OCI-LY7 (cell line): Measurements from ENCODE around the gene PDE9A. TPM values are rescaled to one million over a fixed set of nuclear protein-coding genes. Genes with fewer than 3 reads are reported as not detected.
"Not testable (repeated sequence)": the region's sequence is repeated elsewhere in the genome, so short reads cannot be mapped to it uniquely, and the experiment has no call there.

Experiments
- BruUV-seq: library from RNA; stranded (reverse); fragments of 400-500 nt; replicated peaks from 2 replicates; lab custom pipeline; 2021; lab: Mats Ljungman, UMichigan
- CTCF ChIA-PET: fragments of 300-600 bp; sonication (Branson Sonifier 250); formaldehyde crosslinking; loops from one replicate; lab custom pipeline; 2022; ENCODE audit warnings: antibody characterized with exemption; ENCODE audit not compliant: unreplicated experiment; lab: Charles Lee
- POLR2A ChIA-PET: fragments of 300-600 bp; sonication (Branson Sonifier 250); formaldehyde crosslinking; loops from one replicate; lab custom pipeline; 2022; ENCODE audit warnings: antibody characterized with exemption; lab: Charles Lee
- DNase-seq: peaks from one replicate; pipeline ENCODE4 v3.0.0-alpha.2; 2015; ENCODE audit warnings: low spot score
- H2AFZ ChIP-seq: fragments of 200-600 bp; sonication (generic), shearing (Covaris generic); 2 replicates; pipeline ENCODE4 v1.6.1; 2014; ENCODE audit warnings: mild to moderate bottlenecking, antibody characterized with exemption, low read length, moderate library complexity
- H3K27ac ChIP-seq: fragments of 200-600 bp; sonication (generic); 2 replicates; pipeline ENCODE4 v1.5.1; 2014; ENCODE audit warnings: mixed run types, low read depth, mild to moderate bottlenecking, moderate library complexity, low read length, inconsistent platforms; ENCODE audit not compliant: poor library complexity, severe bottlenecking
- H3K36me3 ChIP-seq: fragments of 200-600 bp; sonication (generic); 2 replicates; pipeline ENCODE4 v1.6.1; 2014; ENCODE audit warnings: mild to moderate bottlenecking, antibody characterized with exemption, low read length, moderate library complexity, mixed read lengths; ENCODE audit not compliant: insufficient read depth
- H3K4me1 ChIP-seq: fragments of 200-600 bp; sonication (generic); 2 replicates; pipeline ENCODE4 v1.5.1; 2014; ENCODE audit warnings: mild to moderate bottlenecking, low read length; ENCODE audit not compliant: insufficient read depth, poor library complexity, severe bottlenecking
- H3K4me2 ChIP-seq: fragments of 200-600 bp; sonication (generic); 2 replicates; pipeline ENCODE4 v1.6.1; 2014; ENCODE audit warnings: mild to moderate bottlenecking, low read length
- H3K4me3 ChIP-seq: fragments of 200-600 bp; sonication (generic); 2 replicates; pipeline ENCODE4 v1.5.1; 2014; ENCODE audit warnings: mild to moderate bottlenecking, low read depth, low read length; ENCODE audit not compliant: poor library complexity, severe bottlenecking
- H3K79me2 ChIP-seq: fragments of 200-600 bp; sonication (generic); 2 replicates; pipeline ENCODE4 v1.6.1; 2016; ENCODE audit warnings: low read depth, mild to moderate bottlenecking, low read length, moderate library complexity, mixed read lengths; ENCODE audit not compliant: insufficient read depth
- H3K9me2 ChIP-seq: fragments of 200-600 bp; sonication (generic); 2 replicates; pipeline ENCODE4 v1.6.1; 2016; ENCODE audit warnings: mild to moderate bottlenecking, low read length, mixed read lengths; ENCODE audit not compliant: insufficient read depth
- H3K9me3 ChIP-seq: fragments of 200-600 bp; sonication (generic); 2 replicates; pipeline ENCODE4 v1.6.1; 2014; ENCODE audit warnings: mild to moderate bottlenecking, mixed run types, low read length, mixed read lengths
- H4K20me1 ChIP-seq: fragments of 200-600 bp; sonication (generic); 2 replicates; pipeline ENCODE4 v1.6.1; 2014; ENCODE audit warnings: mild to moderate bottlenecking, antibody characterized with exemption, low read length, moderate library complexity, mixed read lengths; ENCODE audit not compliant: insufficient read depth
- EZH2phosphoT487 ChIP-seq: fragments of 200-600 bp; sonication (generic); IDR thresholded peaks from 2 replicates; pipeline ENCODE4 v1.6.1; 2018; ENCODE audit warnings: low read depth, borderline replicate concordance, mild to moderate bottlenecking, mixed run types, antibody characterized with exemption, low read length, moderate library complexity, mixed read lengths
- intact Hi-C: fragments of 100-400 bp; cut with micrococcal nuclease; formaldehyde crosslinking; loops from one replicate; pipeline ENCODE4 v1.10.0; 2022; ENCODE audit not compliant: unreplicated experiment
- total RNA-seq, 2 experiments: library from RNA; depleted of rRNA in 1 of 2; stranded (reverse); fragments of >200 nt in 1 of 2; shearing (Covaris generic) in 1 of 2; gene quantifications; 2 replicates each; pipeline ENCODE4 v1.2.3, GENCODE V29; 2014 to 2022
- TF ChIP-seq, protein P1 (sequence below): fragments of 200-600 bp; sonication (generic); conservative IDR thresholded peaks from 2 replicates; pipeline ENCODE4 v1.5.1; 2014; ENCODE audit warnings: mild to moderate bottlenecking, antibody characterized with exemption, low read length, moderate library complexity, mixed read lengths

Gene PDE9A
- total RNA-seq, 2 experiments from 2014 or later: 11.4 to 22.4 TPM

- TF ChIP-seq, protein P1, sequence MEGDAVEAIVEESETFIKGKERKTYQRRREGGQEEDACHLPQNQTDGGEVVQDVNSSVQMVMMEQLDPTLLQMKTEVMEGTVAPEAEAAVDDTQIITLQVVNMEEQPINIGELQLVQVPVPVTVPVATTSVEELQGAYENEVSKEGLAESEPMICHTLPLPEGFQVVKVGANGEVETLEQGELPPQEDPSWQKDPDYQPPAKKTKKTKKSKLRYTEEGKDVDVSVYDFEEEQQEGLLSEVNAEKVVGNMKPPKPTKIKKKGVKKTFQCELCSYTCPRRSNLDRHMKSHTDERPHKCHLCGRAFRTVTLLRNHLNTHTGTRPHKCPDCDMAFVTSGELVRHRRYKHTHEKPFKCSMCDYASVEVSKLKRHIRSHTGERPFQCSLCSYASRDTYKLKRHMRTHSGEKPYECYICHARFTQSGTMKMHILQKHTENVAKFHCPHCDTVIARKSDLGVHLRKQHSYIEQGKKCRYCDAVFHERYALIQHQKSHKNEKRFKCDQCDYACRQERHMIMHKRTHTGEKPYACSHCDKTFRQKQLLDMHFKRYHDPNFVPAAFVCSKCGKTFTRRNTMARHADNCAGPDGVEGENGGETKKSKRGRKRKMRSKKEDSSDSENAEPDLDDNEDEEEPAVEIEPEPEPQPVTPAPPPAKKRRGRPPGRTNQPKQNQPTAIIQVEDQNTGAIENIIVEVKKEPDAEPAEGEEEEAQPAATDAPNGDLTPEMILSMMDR: no peak
- no peak for TF ChIP-seq EZH2phosphoT487
- intact Hi-C loops: no loop called here
- ChIA-PET POLR2A (no interaction called here), CTCF (interaction anchor here (0.6 kb wide), 1 partner anchor 217 kb away, joined by 3 read pairs; no protein-coding TSS in a partner anchor)
- no peak overlapping the region for H3K4me3 ChIP-seq
- H3K9me3 ChIP-seq: no peaks in the 10 kb centered on the region
- no peaks in the 10 kb centered on the region for H3K4me1 ChIP-seq
- no peaks in the 10 kb centered on the region for H3K79me2 ChIP-seq
- H3K4me2 ChIP-seq: no peak overlapping the region
- no peak for DNase-seq
- no peaks in the 10 kb centered on the region for H3K9me2 ChIP-seq
- no peaks in the 10 kb centered on the region for H4K20me1 ChIP-seq
- H3K36me3 ChIP-seq: no peaks in the 10 kb centered on the region
- BruUV-seq: no TSS peak
- H3K27ac ChIP-seq: no peak overlapping the region
- H2AFZ ChIP-seq: no peak overlapping the region
Observed at GRCh38 chr21:42626171-42626570, 27.2 kb upstream of the PDE9A start.

GRCh38 chr21:42627527-42628289 is 25.7 kb upstream of the PDE9A start:
- no peak overlapping the region for H2AFZ ChIP-seq
- ChIA-PET CTCF (no interaction called here), POLR2A (no interaction called here)
- intact Hi-C loops: no loop called here
- H3K79me2 ChIP-seq: no peaks in the 10 kb centered on the region
- H3K4me1 ChIP-seq: no peaks in the 10 kb centered on the region
- H4K20me1 ChIP-seq: no peaks in the 10 kb centered on the region
- no peaks in the 10 kb centered on the region for H3K9me2 ChIP-seq
- no TSS peak for BruUV-seq
- H3K9me3 ChIP-seq: no peaks in the 10 kb centered on the region
- H3K4me2 ChIP-seq: no peak overlapping the region
- DNase-seq: no peak
- no peak overlapping the region for H3K27ac ChIP-seq
- TF ChIP-seq, protein P1: no peak
- no peak for TF ChIP-seq EZH2phosphoT487
- H3K36me3 ChIP-seq: no peaks in the 10 kb centered on the region
- H3K4me3 ChIP-seq: no peak overlapping the region

DNA sequence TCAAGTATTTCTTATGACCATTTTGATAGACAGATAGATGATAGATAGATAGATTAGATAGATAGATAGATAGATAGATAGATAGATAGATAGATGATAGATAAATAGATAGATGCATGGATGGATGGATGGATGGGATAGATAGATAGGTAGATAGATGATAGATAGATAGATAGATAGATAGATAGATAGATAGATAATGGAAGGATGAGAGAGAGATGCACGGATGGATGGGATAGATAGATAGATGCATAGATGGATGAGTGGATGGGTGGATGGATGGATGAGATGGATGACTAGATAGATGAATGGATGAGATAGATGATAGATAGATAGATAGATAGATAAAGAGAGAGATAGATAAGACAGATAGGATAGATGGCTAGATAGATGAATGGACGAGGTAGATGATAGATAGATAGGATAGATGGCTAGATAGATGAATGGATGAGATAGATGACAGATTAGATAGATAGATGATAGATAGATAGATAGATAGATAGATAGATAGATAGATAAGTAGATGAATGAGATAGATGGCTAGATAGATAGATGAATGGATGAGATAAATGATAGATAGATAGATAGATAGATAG is 24.9 kb upstream of the PDE9A start:
- intact Hi-C loops, H3K9me3 ChIP-seq, H3K36me3 ChIP-seq, H3K79me2 ChIP-seq, H3K4me2 ChIP-seq, DNase-seq, H3K27ac ChIP-seq, POLR2A ChIA-PET, BruUV-seq, H2AFZ ChIP-seq, H3K4me1 ChIP-seq, H3K9me2 ChIP-seq, H3K4me3 ChIP-seq, CTCF ChIA-PET, H4K20me1 ChIP-seq: not testable (repeated sequence)
